Transverse colon (tissue), 4 donors: Measurements from ENCODE around the gene SPOCK3. TPM values are rescaled to one million over a fixed set of nuclear protein-coding genes. Genes with fewer than 3 reads are reported as not detected.

Experiments
- DNase-seq: peaks from one replicate; pipeline ENCODE4 v3.0.0-alpha.2; 2019
- H3K27ac ChIP-seq, 4 donors: fragments of 200-600 bp; sonication (generic); 2 replicates each; pipeline ENCODE4 v1.5.1; 2016 to 2018; ENCODE audit warnings: inconsistent platforms in 4 of 4
- H3K27me3 ChIP-seq: fragments of 200-600 bp; sonication (generic); 2 replicates; pipeline ENCODE4 v1.5.1; 2017; ENCODE audit warnings: inconsistent platforms
- H3K36me3 ChIP-seq, 4 donors: fragments of 200-600 bp; sonication (generic); 2 replicates each; pipeline ENCODE4 v1.5.1; 2017 to 2019; ENCODE audit warnings: inconsistent platforms in 4 of 4
- H3K4me1 ChIP-seq, 4 donors: fragments of 200-600 bp; sonication (generic); 2 replicates each; pipeline ENCODE4 v1.5.1; 2017 to 2020; ENCODE audit warnings: inconsistent platforms in 4 of 4
- H3K4me3 ChIP-seq, 4 donors: fragments of 200-600 bp; sonication (generic); 1 replicate in 1 of 4; 2 replicates in 3 of 4; pipeline versions ENCODE4 v1.5.1 to v1.6.1; 2017 to 2019; ENCODE audit warnings: inconsistent platforms in 4 of 4
- H3K9me3 ChIP-seq, 2 donors: fragments of 200-600 bp; sonication (generic); 2 replicates each; pipeline ENCODE4 v1.5.1; 2017 to 2019; ENCODE audit warnings: inconsistent platforms in 2 of 2
- EP300 ChIP-seq: sonication (generic); formaldehyde crosslinking; IDR thresholded peaks from one replicate; pipeline ENCODE4 v1.6.1; 2017; ENCODE audit warnings: antibody characterized with exemption, low read depth
- POLR2A ChIP-seq: fragments of 450-650 bp; IDR thresholded peaks from one replicate; pipeline ENCODE4 v1.6.1; 2016; ENCODE audit warnings: antibody characterized with exemption, mild to moderate bottlenecking, moderate library complexity
- POLR2AphosphoS5 ChIP-seq, 3 donors: sonication (generic); formaldehyde crosslinking; IDR thresholded peaks; one replicate each; pipeline ENCODE4 v1.6.1; 2016; ENCODE audit warnings: antibody characterized with exemption in 3 of 3
- WGBS, 2 donors: methylation state at CpG; one replicate each; pipeline ENCODE4 v1.1.5; 2018; ENCODE audit warnings: low coverage in 1 of 2; 5-methylcytosine and 5-hydroxymethylcytosine counted together
- in situ Hi-C, 4 donors: fragments of 200-750 bp; cut with MboI; loops; one replicate each; pipeline versions ENCODE4 v1.15.0 to v1.15.1; 2017; ENCODE audit warnings: low sequenced_read_pairs in 3 of 4, low pct_ligation_motif_present in 1 of 4, low pct_unique_long_range_greater_than_20kb in 1 of 4
- intact Hi-C: fragments of 100-400 bp; cut with DNase I; formaldehyde crosslinking; loops from one replicate; pipeline ENCODE4 v1.15.1; 2023; ENCODE audit warnings: low total_unique reads
- total RNA-seq, 4 donors: library from RNA; depleted of rRNA; stranded (reverse); fragments of >200 nt; gene quantifications; one replicate each; pipeline ENCODE4 v1.1.0, GENCODE V29; 2016
- TF ChIP-seq, protein P1 (sequence below), 5 experiments: fragments of 200-600 bp in 3 of 5; fragments of 450-650 bp in 2 of 5; sonication (generic) in 3 of 5; IDR thresholded peaks; 1 replicate in 2 of 5; 2 replicates in 3 of 5; pipeline ENCODE4 v1.5.1; 2016 to 2017; ENCODE audit warnings: antibody characterized with exemption in 5 of 5, inconsistent platforms in 3 of 5, mild to moderate bottlenecking in 2 of 5, moderate library complexity in 1 of 5

The SPOCK3 gene
- total RNA-seq, 4 donors from 2014 or later, result 0.27 to 0.64 TPM; not detected in 2

DNA sequence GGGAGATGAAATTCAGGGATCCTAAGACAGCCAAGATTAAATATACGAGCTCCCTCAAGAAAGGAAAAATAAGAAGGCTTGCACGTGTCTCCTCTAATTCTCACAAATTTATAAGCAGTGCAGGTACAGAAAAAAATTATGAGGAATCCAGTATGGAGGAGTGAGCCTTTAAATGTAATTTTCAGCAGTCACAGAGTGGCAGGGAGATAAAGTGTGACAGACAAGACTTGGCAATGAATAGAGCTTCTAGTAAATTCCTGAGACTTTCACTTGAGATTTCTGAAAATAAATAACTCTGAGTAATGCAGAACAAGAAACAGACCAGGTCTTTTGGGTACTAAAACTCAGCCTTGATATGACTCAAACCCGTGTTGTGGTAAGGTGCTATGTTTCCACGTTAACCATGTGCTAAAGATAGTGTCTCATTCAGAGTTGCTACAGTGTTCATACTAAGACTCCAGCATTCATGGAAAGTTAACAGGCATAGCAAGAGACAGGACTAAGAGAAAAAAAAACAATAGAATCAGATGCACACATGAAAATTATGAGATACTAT is 119.8 kb downstream of the SPOCK3 start:
- H3K9me3 ChIP-seq, result no peaks in the 10 kb centered on the region
- intact Hi-C loops, result no loop called here
- DNase-seq, result no peak
- TF ChIP-seq, protein P1, sequence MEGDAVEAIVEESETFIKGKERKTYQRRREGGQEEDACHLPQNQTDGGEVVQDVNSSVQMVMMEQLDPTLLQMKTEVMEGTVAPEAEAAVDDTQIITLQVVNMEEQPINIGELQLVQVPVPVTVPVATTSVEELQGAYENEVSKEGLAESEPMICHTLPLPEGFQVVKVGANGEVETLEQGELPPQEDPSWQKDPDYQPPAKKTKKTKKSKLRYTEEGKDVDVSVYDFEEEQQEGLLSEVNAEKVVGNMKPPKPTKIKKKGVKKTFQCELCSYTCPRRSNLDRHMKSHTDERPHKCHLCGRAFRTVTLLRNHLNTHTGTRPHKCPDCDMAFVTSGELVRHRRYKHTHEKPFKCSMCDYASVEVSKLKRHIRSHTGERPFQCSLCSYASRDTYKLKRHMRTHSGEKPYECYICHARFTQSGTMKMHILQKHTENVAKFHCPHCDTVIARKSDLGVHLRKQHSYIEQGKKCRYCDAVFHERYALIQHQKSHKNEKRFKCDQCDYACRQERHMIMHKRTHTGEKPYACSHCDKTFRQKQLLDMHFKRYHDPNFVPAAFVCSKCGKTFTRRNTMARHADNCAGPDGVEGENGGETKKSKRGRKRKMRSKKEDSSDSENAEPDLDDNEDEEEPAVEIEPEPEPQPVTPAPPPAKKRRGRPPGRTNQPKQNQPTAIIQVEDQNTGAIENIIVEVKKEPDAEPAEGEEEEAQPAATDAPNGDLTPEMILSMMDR (IDR thresholded peaks at IDR 0.05), result no peak
- TF ChIP-seq EP300, result no peak
- H3K4me1 ChIP-seq, result no peaks in the 10 kb centered on the region
- WGBS, 2 donors, result 44 to 53% methylated on average over 4 of the region's 4 CpGs
- no peaks in the 10 kb centered on the region for H3K36me3 ChIP-seq
- in situ Hi-C loops, result no loop called here
- no peak overlapping the region for H3K4me3 ChIP-seq
- no peak overlapping the region for H3K27ac ChIP-seq
- H3K27me3 ChIP-seq, result no peaks in the 10 kb centered on the region

GRCh38 chr4:167111622-167112021 is 122.7 kb downstream of the SPOCK3 start:
- Histone ChIP-seq H3K4me3 (no peak overlapping the region), H3K9me3 (no peaks in the 10 kb centered on the region), H3K4me1 (no peaks in the 10 kb centered on the region), H3K36me3 (no peaks in the 10 kb centered on the region), H3K27ac (no peak overlapping the region), H3K27me3 (no peaks in the 10 kb centered on the region)
- in situ Hi-C loops (no loop called here), intact Hi-C loops (no loop called here)
- no peak for DNase-seq
- TF ChIP-seq EP300 (no peak), POLR2A (no peak), POLR2AphosphoS5 (IDR thresholded peaks at IDR 0.05) (no peak)
- TF ChIP-seq, protein P1 (IDR thresholded peaks at IDR 0.05), result no peak
- 20 to 60% methylated on average over 1 of the region's 1 CpG for WGBS, 2 donors

DNA sequence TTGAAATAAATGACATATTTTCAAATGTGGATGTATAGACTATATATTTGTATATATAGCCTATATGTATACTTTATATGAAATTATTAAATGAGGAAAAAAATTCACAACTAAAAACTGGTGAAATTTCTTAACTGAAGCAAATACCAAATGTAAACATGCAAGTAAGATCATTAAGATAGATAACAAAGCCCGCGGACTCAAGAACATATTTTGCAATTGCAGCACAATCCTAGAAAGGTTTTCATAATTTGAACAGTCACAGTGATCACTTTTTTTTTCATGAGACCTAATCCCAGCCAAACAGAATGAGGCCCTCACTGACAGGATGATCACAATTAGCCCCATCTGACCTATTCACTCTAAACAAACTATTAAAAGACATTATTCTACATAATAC is 123.2 kb downstream of the SPOCK3 start:
- no peaks in the 10 kb centered on the region for H3K27me3 ChIP-seq
- in situ Hi-C loops, result no loop called here
- no peak overlapping the region for H3K4me3 ChIP-seq
- no peaks in the 10 kb centered on the region for H3K36me3 ChIP-seq
- H3K4me1 ChIP-seq, result no peaks in the 10 kb centered on the region
- 93 to 96% methylated on average over 2 of the region's 2 CpGs for WGBS, 2 donors
- H3K27ac ChIP-seq, result no peak overlapping the region
- TF ChIP-seq POLR2AphosphoS5 (IDR thresholded peaks at IDR 0.05), result no peak
- no peak for TF ChIP-seq EP300
- no peak for TF ChIP-seq POLR2A
- TF ChIP-seq, protein P1 (IDR thresholded peaks at IDR 0.05), result no peak
- intact Hi-C loops, result no loop called here
- DNase-seq, result no peak
- H3K9me3 ChIP-seq, result no peaks in the 10 kb centered on the region

- 58 to 71% methylated on average over 3 of the region's 3 CpGs for WGBS, 2 donors
- intact Hi-C loops, result no loop called here
- H3K27ac ChIP-seq, result no peak overlapping the region
- DNase-seq, result no peak
- H3K4me3 ChIP-seq, result no peak overlapping the region
- H3K4me1 ChIP-seq, result no peaks in the 10 kb centered on the region
- no peaks in the 10 kb centered on the region for H3K36me3 ChIP-seq
- H3K27me3 ChIP-seq, result no peaks in the 10 kb centered on the region
- no peak for TF ChIP-seq POLR2A
- no peak for TF ChIP-seq EP300
- no peak for TF ChIP-seq POLR2AphosphoS5 (IDR thresholded peaks at IDR 0.05)
- TF ChIP-seq, protein P1 (IDR thresholded peaks at IDR 0.05), result no peak
- no peaks in the 10 kb centered on the region for H3K9me3 ChIP-seq
- in situ Hi-C loops, result no loop called here
Observed at GRCh38 chr4:167109859-167110258, 124.4 kb downstream of the SPOCK3 start.
